GM21367 (cell line): ENCODE measurements around the gene SPIRE2.
"Not testable (repeated sequence)": the region's sequence is repeated elsewhere in the genome, so short reads cannot be mapped to it uniquely, and the experiment has no call there.

Experiments
- ATAC-seq: cut with Tn5 transposase; IDR thresholded peaks from one replicate; pipeline ENCODE4 v1.9.1; 2021; ENCODE audit not compliant: unreplicated experiment

The SPIRE2 gene

GRCh38 chr16:89806589-89807193, 21.6 kb upstream of the SPIRE2 start:
- not testable (repeated sequence) for ATAC-seq

- no peak for ATAC-seq
Observed at GRCh38 chr16:89808475-89808874, 19.8 kb upstream of the SPIRE2 start.

DNA sequence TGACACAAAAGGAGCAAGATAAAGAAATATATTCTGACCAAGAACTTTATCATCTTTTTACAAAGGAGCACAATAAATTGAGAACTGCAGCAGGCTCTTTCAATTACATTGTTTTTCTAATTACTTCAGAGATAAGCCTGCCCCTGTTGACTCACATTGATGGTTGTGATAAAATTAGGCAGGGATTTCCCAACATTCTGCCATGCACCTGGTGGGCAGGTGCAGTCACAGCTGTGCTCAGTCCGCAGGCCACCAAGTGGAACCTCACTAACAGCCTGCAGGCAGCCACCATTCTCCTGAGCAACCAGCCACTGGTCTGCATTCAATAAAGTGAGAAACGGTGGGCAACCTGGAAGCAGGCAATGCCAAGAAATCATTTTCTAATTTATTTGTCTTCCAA, 17.0 kb upstream of the SPIRE2 start:
- no peak for ATAC-seq

- peak; percentile 12 for ATAC-seq
Observed at GRCh38 chr16:89815639-89816348, 12.5 kb upstream of the SPIRE2 start.

- not testable (repeated sequence) for ATAC-seq
Observed at GRCh38 chr16:89818851-89819403, 9.3 kb upstream of the SPIRE2 start.

DNA sequence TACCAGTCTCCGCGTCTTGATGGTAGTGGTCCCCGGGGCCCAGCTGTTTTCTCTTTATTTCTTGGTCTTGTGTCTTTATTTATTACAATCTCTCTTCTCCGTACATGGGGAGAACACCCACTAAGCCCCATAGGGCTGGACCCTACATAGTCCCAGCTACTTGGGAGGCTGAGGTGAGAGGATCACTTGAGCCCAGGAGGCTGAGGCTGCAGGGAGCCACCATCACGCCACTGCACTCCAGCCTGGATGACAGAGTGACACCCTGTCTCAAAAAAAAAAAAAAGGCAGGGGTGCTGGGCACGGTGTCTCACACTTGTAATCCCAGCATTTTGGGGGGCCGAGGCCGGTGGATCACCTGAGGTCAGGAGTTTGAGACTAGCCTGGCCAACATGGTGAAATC, 8.8 kb upstream of the SPIRE2 start:
- not testable (repeated sequence) for ATAC-seq

- ATAC-seq = no peak
Observed at GRCh38 chr16:89821438-89822187, 6.7 kb upstream of the SPIRE2 start.

DNA sequence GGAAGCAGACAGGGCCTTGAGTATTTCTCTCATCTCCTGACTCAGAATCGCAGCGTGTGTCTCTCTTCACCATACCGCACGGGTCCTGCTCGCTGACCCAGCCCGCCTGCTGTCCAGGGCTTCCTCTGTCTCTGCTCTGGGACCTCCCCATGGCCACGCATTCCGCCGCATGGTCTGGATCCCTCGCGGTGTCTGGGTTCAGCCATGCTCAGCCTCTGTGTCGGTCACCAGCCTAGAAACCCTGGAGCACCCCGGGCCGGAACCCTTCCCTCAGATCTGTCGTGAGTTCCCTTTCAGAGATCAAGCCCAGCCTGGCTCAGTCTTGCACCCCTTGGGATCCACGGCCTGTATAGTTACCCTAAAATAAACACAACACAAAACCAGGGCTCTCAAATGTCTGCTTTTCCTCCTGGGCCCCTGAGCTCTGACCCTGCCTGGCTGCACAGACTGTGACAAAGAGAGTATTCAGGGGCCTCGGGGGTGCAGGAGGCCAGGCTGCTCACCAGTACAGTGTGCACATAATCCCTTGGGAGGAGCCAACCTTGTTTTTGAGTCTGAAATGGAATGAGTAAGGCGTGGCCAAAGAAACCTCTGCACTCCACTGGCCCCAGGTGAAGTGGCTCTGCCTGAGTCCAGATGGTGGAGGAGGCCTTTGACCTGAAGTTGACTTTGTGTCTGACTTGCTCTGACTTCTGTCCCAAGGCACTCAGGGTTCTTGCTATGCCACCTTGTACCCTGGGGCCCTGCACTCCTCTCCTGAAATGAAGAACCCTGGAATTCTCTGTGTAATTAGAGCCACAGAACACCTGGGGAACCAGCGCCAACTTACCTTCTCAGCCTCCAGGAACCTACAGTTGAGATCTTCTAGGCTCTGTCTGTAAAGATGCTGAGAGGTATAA, 5.8 kb upstream of the SPIRE2 start:
- no peak for ATAC-seq

- no peak for ATAC-seq
Observed at GRCh38 chr16:89823087-89823823, 5.0 kb upstream of the SPIRE2 start.

- not testable (repeated sequence) for ATAC-seq
Observed at GRCh38 chr16:89823824-89824148, 4.5 kb upstream of the SPIRE2 start.

- no peak for ATAC-seq
Observed at GRCh38 chr16:89826531-89827382, 1.5 kb upstream of the SPIRE2 start.

GRCh38 chr16:89827383-89828198, 684 bp upstream of the SPIRE2 start:
- no peak for ATAC-seq

- ATAC-seq = no peak
Observed at GRCh38 chr16:89828870-89829629, 775 bp downstream of the SPIRE2 start.

- no peak for ATAC-seq
Observed at GRCh38 chr16:89829630-89830437, 1.6 kb downstream of the SPIRE2 start.

DNA sequence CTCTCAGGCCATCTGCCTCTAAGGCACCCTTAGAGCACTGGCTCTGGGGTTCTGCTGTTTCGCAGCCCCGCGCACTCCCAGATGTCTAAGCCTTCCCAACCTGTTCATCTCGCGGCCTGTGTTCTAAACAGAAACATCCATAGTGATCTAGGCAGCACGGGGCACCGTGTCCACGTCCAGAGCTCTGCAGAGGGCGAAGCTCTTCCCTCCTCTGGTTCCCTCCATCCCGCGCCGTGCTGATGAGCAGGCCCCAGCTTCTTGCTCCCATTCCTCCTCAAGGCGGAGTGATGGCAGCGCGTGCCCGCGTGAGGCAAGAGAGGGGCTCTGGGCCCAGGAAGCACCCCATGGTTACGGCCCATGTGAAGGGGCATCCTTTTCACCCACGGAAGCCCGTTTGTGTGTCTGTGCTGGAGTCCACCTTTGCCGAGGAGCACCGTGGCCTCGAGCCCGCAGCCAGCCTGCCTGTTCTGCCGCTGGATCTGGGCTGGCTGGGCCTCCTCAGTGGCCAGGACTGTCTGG, 3.6 kb downstream of the SPIRE2 start:
- ATAC-seq = no peak

GRCh38 chr16:89833664-89834363, 5.5 kb downstream of the SPIRE2 start:
- ATAC-seq = not testable (repeated sequence)
